ENCODE results near the gene RASIP1. TPM values are rescaled to one million over a fixed set of nuclear protein-coding genes. Genes with fewer than 3 reads are reported as not detected.
"Not testable (repeated sequence)": the region's sequence is repeated elsewhere in the genome, so short reads cannot be mapped to it uniquely, and the experiment has no call there.

The RASIP1 gene, protein sequence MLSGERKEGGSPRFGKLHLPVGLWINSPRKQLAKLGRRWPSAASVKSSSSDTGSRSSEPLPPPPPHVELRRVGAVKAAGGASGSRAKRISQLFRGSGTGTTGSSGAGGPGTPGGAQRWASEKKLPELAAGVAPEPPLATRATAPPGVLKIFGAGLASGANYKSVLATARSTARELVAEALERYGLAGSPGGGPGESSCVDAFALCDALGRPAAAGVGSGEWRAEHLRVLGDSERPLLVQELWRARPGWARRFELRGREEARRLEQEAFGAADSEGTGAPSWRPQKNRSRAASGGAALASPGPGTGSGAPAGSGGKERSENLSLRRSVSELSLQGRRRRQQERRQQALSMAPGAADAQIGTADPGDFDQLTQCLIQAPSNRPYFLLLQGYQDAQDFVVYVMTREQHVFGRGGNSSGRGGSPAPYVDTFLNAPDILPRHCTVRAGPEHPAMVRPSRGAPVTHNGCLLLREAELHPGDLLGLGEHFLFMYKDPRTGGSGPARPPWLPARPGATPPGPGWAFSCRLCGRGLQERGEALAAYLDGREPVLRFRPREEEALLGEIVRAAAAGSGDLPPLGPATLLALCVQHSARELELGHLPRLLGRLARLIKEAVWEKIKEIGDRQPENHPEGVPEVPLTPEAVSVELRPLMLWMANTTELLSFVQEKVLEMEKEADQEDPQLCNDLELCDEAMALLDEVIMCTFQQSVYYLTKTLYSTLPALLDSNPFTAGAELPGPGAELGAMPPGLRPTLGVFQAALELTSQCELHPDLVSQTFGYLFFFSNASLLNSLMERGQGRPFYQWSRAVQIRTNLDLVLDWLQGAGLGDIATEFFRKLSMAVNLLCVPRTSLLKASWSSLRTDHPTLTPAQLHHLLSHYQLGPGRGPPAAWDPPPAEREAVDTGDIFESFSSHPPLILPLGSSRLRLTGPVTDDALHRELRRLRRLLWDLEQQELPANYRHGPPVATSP
- not detected in 2 replicates for total RNA-seq (2014; rRNA removed; shearing (Covaris generic); ENCODE audit: low replicate concordance)

GRCh38 chr19:48740164-48740972 is at the start of gene RASIP1:
RASIP1 (minus strand) TSS chr19:48740610; CDS start chr19:48740282, 328 bp downstream.
- no peak within 1 kb of the TSS for H3K4me2 ChIP-seq (ENCODE audit: low read depth, low read length, poor library complexity, severe bottlenecking)

GRCh38 chr19:48787331-48787730 is 46.9 kb upstream of the RASIP1 start:
- not testable (repeated sequence) for H3K4me3 ChIP-seq (ENCODE audit: low read length); H3K9me2 ChIP-seq (replicated peaks; ENCODE audit: insufficient read depth, low read length); H3K9ac ChIP-seq (ENCODE audit: low read length); H3K27ac ChIP-seq (ENCODE audit: low read length); H2AFZ ChIP-seq (ENCODE audit: low read length); H3K27me3 ChIP-seq (ENCODE audit: low read length); DNase-seq; H3K4me2 ChIP-seq (ENCODE audit: low read depth, low read length, poor library complexity, severe bottlenecking); H3K9me3 ChIP-seq (ENCODE audit: low read length); H3K79me2 ChIP-seq (ENCODE audit: low read length); H3K4me1 ChIP-seq (ENCODE audit: low read length); H3K36me3 ChIP-seq (ENCODE audit: insufficient read depth, low read length); H4K20me1 ChIP-seq (ENCODE audit: insufficient read depth, low read depth, low read length)

More at GRCh38 chr19:48740164-48740972, at the start of gene RASIP1:
- no peak within 1 kb of the TSS for H3K4me3 ChIP-seq (ENCODE audit: low read length)
- H3K9me2 ChIP-seq (replicated peaks; ENCODE audit: insufficient read depth, low read length) = no peaks in the 10 kb centered on the region
- no peak for DNase-seq
- H3K4me1 ChIP-seq (ENCODE audit: low read length) = peaks cover 3% of the 10 kb centered on the region; the same call in 1 of the 2 replicates
- no peaks in the 10 kb centered on the region for H3K79me2 ChIP-seq (ENCODE audit: low read length)
- H3K27me3 ChIP-seq (ENCODE audit: low read length) = no peaks in the 10 kb centered on the region
- H4K20me1 ChIP-seq (ENCODE audit: insufficient read depth, low read depth, low read length) = no peaks in the 10 kb centered on the region
- H3K27ac ChIP-seq (ENCODE audit: low read length) = no peak within 1 kb of the TSS
- no peak within 1 kb of the TSS for H2AFZ ChIP-seq (ENCODE audit: low read length)
- no peaks in the 10 kb centered on the region for H3K9me3 ChIP-seq (ENCODE audit: low read length)
- no peak within 1 kb of the TSS for H3K9ac ChIP-seq (ENCODE audit: low read length)
- H3K36me3 ChIP-seq (ENCODE audit: insufficient read depth, low read length) = no peaks in the 10 kb centered on the region

DNA sequence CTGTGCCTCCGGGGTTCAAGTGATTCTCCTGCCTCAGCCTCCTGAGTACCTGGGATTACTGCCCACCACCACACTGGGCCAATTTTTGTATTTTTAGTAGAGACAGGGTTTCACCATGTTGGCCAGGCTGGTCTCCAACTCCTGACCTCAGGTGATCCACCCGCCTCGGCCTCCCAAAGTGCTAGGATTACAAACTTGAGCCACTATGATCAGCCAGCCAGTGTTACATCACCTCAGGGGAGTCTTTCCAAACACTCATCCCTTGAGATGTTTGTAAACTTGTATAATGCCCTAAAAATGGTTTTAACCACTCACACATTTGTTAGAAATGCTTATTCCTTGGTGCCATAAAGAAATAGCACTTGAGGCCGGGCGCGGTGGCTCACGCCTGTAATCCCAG is 46.0 kb upstream of the RASIP1 start:
- H3K9ac ChIP-seq (ENCODE audit: low read length); H3K4me1 ChIP-seq (ENCODE audit: low read length); H3K27ac ChIP-seq (ENCODE audit: low read length); H3K79me2 ChIP-seq (ENCODE audit: low read length); H4K20me1 ChIP-seq (ENCODE audit: insufficient read depth, low read depth, low read length); H3K4me3 ChIP-seq (ENCODE audit: low read length); H3K36me3 ChIP-seq (ENCODE audit: insufficient read depth, low read length); H3K27me3 ChIP-seq (ENCODE audit: low read length); H3K4me2 ChIP-seq (ENCODE audit: low read depth, low read length, poor library complexity, severe bottlenecking); H3K9me2 ChIP-seq (replicated peaks; ENCODE audit: insufficient read depth, low read length); H3K9me3 ChIP-seq (ENCODE audit: low read length); DNase-seq; H2AFZ ChIP-seq (ENCODE audit: low read length): not testable (repeated sequence)

DNA sequence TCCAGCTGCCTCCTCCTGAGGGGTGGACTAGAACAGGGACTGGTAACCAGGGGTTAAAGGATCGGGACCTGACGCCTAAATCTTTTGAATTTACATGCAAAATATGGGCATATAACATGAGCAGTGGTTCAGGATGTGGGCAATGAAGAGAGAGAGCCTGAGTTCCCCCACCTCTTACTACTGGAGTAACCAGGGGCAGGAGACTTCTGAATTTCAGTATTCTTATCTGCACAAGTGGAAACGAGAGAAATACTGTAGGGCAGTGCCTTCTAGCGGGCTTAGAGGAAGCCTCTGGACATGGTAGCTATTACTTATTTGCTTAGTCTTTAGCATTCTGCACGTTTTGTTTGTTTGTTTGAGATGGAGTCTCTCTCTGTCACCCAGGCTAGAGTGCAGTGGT is 44.1 kb upstream of the RASIP1 start:
- Histone ChIP-seq H3K9ac (ENCODE audit: low read length) (no peak overlapping the region), H2AFZ (ENCODE audit: low read length) (no peak overlapping the region), H3K27ac (ENCODE audit: low read length) (no peak overlapping the region), H3K4me1 (ENCODE audit: low read length) (peaks cover 4% of the 10 kb centered on the region; the same call in 1 of the 2 replicates), H3K36me3 (ENCODE audit: insufficient read depth, low read length) (no peaks in the 10 kb centered on the region), H3K9me2 (replicated peaks; ENCODE audit: insufficient read depth, low read length) (no peaks in the 10 kb centered on the region), H3K79me2 (ENCODE audit: low read length) (no peaks in the 10 kb centered on the region), H3K4me2 (ENCODE audit: low read depth, low read length, poor library complexity, severe bottlenecking) (no peak overlapping the region), H3K4me3 (ENCODE audit: low read length) (no peak overlapping the region), H3K27me3 (ENCODE audit: low read length) (no peaks in the 10 kb centered on the region), H4K20me1 (ENCODE audit: insufficient read depth, low read depth, low read length) (no peaks in the 10 kb centered on the region), H3K9me3 (ENCODE audit: low read length) (no peaks in the 10 kb centered on the region)
- DNase-seq = peak; percentile 62

- Histone ChIP-seq H3K9me2 (replicated peaks; ENCODE audit: insufficient read depth, low read length) (no peaks in the 10 kb centered on the region), H3K4me2 (ENCODE audit: low read depth, low read length, poor library complexity, severe bottlenecking) (no peak overlapping the region), H3K79me2 (ENCODE audit: low read length) (no peaks in the 10 kb centered on the region), H2AFZ (ENCODE audit: low read length) (no peak overlapping the region), H3K27me3 (ENCODE audit: low read length) (no peaks in the 10 kb centered on the region), H4K20me1 (ENCODE audit: insufficient read depth, low read depth, low read length) (no peaks in the 10 kb centered on the region), H3K9me3 (ENCODE audit: low read length) (no peaks in the 10 kb centered on the region), H3K4me3 (ENCODE audit: low read length) (no peak overlapping the region), H3K27ac (ENCODE audit: low read length) (no peak overlapping the region), H3K9ac (ENCODE audit: low read length) (no peak overlapping the region), H3K36me3 (ENCODE audit: insufficient read depth, low read length) (no peaks in the 10 kb centered on the region), H3K4me1 (ENCODE audit: low read length) (peaks cover 4% of the 10 kb centered on the region; the same call in 1 of the 2 replicates)
- DNase-seq = no peak
These were observed 40.4 kb upstream of the RASIP1 start for GRCh38 chr19:48780631-48781391.

- no peak overlapping the region for H2AFZ ChIP-seq (ENCODE audit: low read length)
- H3K79me2 ChIP-seq (ENCODE audit: low read length) = no peaks in the 10 kb centered on the region
- no peak overlapping the region for H3K4me2 ChIP-seq (ENCODE audit: low read depth, low read length, poor library complexity, severe bottlenecking)
- H3K9me3 ChIP-seq (ENCODE audit: low read length) = no peaks in the 10 kb centered on the region
- peak; percentile 78 for DNase-seq
- no peaks in the 10 kb centered on the region for H3K9me2 ChIP-seq (replicated peaks; ENCODE audit: insufficient read depth, low read length)
- no peaks in the 10 kb centered on the region for H3K27me3 ChIP-seq (ENCODE audit: low read length)
- peaks cover 4% of the 10 kb centered on the region; the same call in 1 of the 2 replicates for H3K4me1 ChIP-seq (ENCODE audit: low read length)
- no peak overlapping the region for H3K4me3 ChIP-seq (ENCODE audit: low read length)
- no peak overlapping the region for H3K27ac ChIP-seq (ENCODE audit: low read length)
- H4K20me1 ChIP-seq (ENCODE audit: insufficient read depth, low read depth, low read length) = no peaks in the 10 kb centered on the region
- no peak overlapping the region for H3K9ac ChIP-seq (ENCODE audit: low read length)
- H3K36me3 ChIP-seq (ENCODE audit: insufficient read depth, low read length) = no peaks in the 10 kb centered on the region
These were observed 39.2 kb upstream of the RASIP1 start for GRCh38 chr19:48779636-48780035.

DNA sequence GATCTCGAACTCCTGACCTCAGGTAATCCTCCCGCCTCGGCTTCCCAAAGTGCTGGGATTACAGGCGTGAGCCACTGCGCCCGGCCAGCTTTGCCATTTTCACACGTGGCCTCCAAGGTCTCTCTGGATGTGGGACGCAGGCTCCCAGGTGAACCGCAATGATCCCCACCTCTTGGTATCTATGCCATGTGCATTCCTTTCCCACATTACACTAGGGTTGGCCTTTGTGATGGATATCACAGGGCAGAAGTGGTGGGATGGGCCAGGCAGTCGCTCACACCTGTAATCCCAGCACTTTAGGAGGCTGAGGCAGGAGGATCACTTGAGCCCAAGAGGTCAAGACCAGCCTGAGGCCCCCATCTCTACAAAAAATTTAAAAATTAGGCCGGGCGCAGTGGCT is 37.3 kb upstream of the RASIP1 start:
- Histone ChIP-seq H3K36me3 (ENCODE audit: insufficient read depth, low read length) (no peaks in the 10 kb centered on the region), H3K9me3 (ENCODE audit: low read length) (no peaks in the 10 kb centered on the region), H3K4me1 (ENCODE audit: low read length) (peaks cover 4% of the 10 kb centered on the region; the same call in 1 of the 2 replicates), H3K9me2 (replicated peaks; ENCODE audit: insufficient read depth, low read length) (no peaks in the 10 kb centered on the region), H2AFZ (ENCODE audit: low read length) (no peak overlapping the region), H3K4me2 (ENCODE audit: low read depth, low read length, poor library complexity, severe bottlenecking) (no peak overlapping the region), H3K4me3 (ENCODE audit: low read length) (no peak overlapping the region), H4K20me1 (ENCODE audit: insufficient read depth, low read depth, low read length) (no peaks in the 10 kb centered on the region), H3K9ac (ENCODE audit: low read length) (no peak overlapping the region), H3K79me2 (ENCODE audit: low read length) (no peaks in the 10 kb centered on the region), H3K27me3 (ENCODE audit: low read length) (no peaks in the 10 kb centered on the region), H3K27ac (ENCODE audit: low read length) (no peak overlapping the region)
- no peak for DNase-seq

Measured in Karpas-422 (cell line).